Right cardiac atrium (tissue), 5 donors: Measurements from ENCODE around the gene CPVL. TPM values are rescaled to one million over a fixed set of nuclear protein-coding genes. Genes with fewer than 3 reads are reported as not detected.

Experiments used
- ATAC-seq, 2 donors: fragments of 200-7000 bp; cut with Tn5 transposase; one replicate each; pipeline versions ENCODE4 v1.8.0 to v1.9.1; 2020; ENCODE audit warnings: moderate library complexity in 2 of 2, mild to moderate bottlenecking in 1 of 2
- DNase-seq, 3 donors: peaks; one replicate each; pipeline ENCODE4 v3.0.0-alpha.2; 2020
- H3K27ac ChIP-seq: one replicate; pipeline ENCODE4 v1.5.1; 2013; ENCODE audit warnings: mild to moderate bottlenecking, low read length, control low read depth, moderate library complexity
- H3K27me3 ChIP-seq: one replicate; pipeline ENCODE4 v1.6.1; 2013; ENCODE audit not compliant: control insufficient read depth, insufficient read depth
- H3K4me1 ChIP-seq: one replicate; pipeline ENCODE4 v1.6.1; 2013; ENCODE audit warnings: low read length; ENCODE audit not compliant: control insufficient read depth, insufficient read depth
- H3K4me3 ChIP-seq: one replicate; pipeline ENCODE4 v1.5.1; 2013; ENCODE audit warnings: low read length, control low read depth
- H3K9me3 ChIP-seq: one replicate; pipeline ENCODE4 v1.6.1; 2013; ENCODE audit warnings: low read length; ENCODE audit not compliant: control insufficient read depth
- WGBS: extraction: QIAGEN DNeasy Blood & Tissue Kit; methylation state at CpG from one replicate; pipeline ENCODE4 v1.1.7; 2013; 5-methylcytosine and 5-hydroxymethylcytosine counted together
- intact Hi-C, 4 donors: fragments of 100-400 bp; cut with DNase I; formaldehyde crosslinking; loops; one replicate each; pipeline versions ENCODE4 v1.11.0 to v1.14.0; 2022 to 2023
- polyA plus RNA-seq: library from polyadenylated mRNA; stranded (reverse); fragments of 200-250 nt; gene quantifications from one replicate; pipeline ENCODE4 v1.2.3, GENCODE V29; 2013
- total RNA-seq, 4 donors: library from RNA; stranded (reverse); fragmentation: NEBNext Ultra II Directional; extraction: Animal tissue kit (Norgen Biotek cat#: 25700); gene quantifications; one replicate each; pipeline ENCODE4 v1.2.1, GENCODE V29; 2021
- donor health status: healthy with polysubstance abuse.
- donor health status: DM: no; HTN: yes; CAD: no.
- donor health status: DM: no; HTN: no; CAD: no.
- donor health status: DM: no; HTN: yes; CAD: no; lungs with severe emphysema.
- donor health status: DM: yes; HTN: yes; CAD: no.

Gene CPVL
- total and polyA plus RNA-seq, 5 donors: 3.2 to 14.4 (median 10.4) TPM

GRCh38 chr7:29071203-29071874 lies 75.0 kb downstream of the CPVL start:
- Histone ChIP-seq H3K27ac (no peak overlapping the region), H3K27me3 (no peaks in the 10 kb centered on the region), H3K4me1 (no peaks in the 10 kb centered on the region), H3K4me3 (no peak overlapping the region), H3K9me3 (no peaks in the 10 kb centered on the region)
- WGBS: 65% methylated on average over 5 of the region's 5 CpGs
- ATAC-seq: no peak
- no peak for DNase-seq
- intact Hi-C loops: no loop called here

DNA sequence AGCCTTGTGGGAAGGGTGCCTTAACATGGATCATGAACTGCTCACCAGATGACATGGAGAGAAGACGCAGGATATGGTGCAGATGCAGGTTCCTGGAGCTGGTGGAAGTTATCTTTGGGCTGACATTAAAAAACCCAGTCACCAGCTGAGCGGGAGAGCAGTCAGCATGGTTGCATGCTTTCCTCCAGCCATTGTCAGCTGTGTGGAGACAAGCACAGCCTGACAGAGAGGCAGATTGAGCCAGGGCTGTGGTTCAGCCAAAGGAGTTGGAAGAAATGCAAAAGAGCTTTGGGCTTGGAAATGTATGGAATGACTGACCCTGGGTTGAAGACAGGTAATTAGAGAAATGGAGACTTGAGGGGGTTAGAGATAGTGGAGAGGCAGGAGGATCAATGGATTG lies 79.7 kb downstream of the CPVL start:
- WGBS: 84% methylated on average over 2 of the region's 2 CpGs
- H3K27me3 ChIP-seq: no peaks in the 10 kb centered on the region
- H3K27ac ChIP-seq: no peak overlapping the region
- no peaks in the 10 kb centered on the region for H3K9me3 ChIP-seq
- no peaks in the 10 kb centered on the region for H3K4me1 ChIP-seq
- no peak for ATAC-seq
- DNase-seq: no peak
- intact Hi-C loops: no loop called here
- H3K4me3 ChIP-seq: no peak overlapping the region

GRCh38 chr7:29065181-29065857 lies 81.0 kb downstream of the CPVL start:
- Histone ChIP-seq H3K27ac (no peak overlapping the region), H3K4me1 (no peaks in the 10 kb centered on the region), H3K4me3 (no peak overlapping the region), H3K27me3 (no peaks in the 10 kb centered on the region), H3K9me3 (no peaks in the 10 kb centered on the region)
- no peak for DNase-seq
- no peak for ATAC-seq
- intact Hi-C loops: no loop called here
- WGBS: 81% methylated on average over 5 of the region's 5 CpGs

DNA sequence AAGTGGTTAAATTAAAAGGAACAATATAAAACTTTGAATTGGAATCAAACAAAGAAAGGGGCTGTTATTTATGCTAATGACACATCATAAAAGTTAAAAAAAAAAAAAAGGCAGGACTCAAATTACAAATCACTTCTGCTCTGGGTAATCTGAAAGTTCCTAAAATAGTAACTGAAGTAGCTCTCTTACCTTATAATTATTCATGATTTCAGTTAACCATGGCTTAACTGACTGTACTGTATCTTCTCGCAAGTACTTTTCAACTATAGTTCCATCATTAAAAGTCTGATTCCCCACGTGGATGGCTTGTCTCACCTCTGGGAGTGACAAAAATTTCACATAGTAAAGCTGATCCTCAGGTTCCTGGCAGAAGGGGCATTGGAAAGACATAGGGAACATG lies 82.5 kb downstream of the CPVL start:
- Histone ChIP-seq H3K4me1 (no peaks in the 10 kb centered on the region), H3K4me3 (no peak overlapping the region), H3K9me3 (no peaks in the 10 kb centered on the region), H3K27ac (no peak overlapping the region), H3K27me3 (no peaks in the 10 kb centered on the region)
- WGBS: 86% methylated on average over 2 of the region's 2 CpGs
- DNase-seq (no peak), ATAC-seq (no peak)
- intact Hi-C loops: no loop called here

- H3K4me3 ChIP-seq: no peak overlapping the region
- no peaks in the 10 kb centered on the region for H3K27me3 ChIP-seq
- H3K4me1 ChIP-seq: no peaks in the 10 kb centered on the region
- ATAC-seq: no peak
- no peak for DNase-seq
- intact Hi-C loops: no loop called here
- no peak overlapping the region for H3K27ac ChIP-seq
- H3K9me3 ChIP-seq: no peaks in the 10 kb centered on the region
- WGBS: 64% methylated on average over 3 of the region's 3 CpGs
These were observed 83.1 kb downstream of the CPVL start for GRCh38 chr7:29063236-29063635.

- Histone ChIP-seq H3K4me1 (no peaks in the 10 kb centered on the region), H3K27me3 (no peaks in the 10 kb centered on the region), H3K4me3 (no peak overlapping the region), H3K27ac (no peak overlapping the region), H3K9me3 (no peaks in the 10 kb centered on the region)
- intact Hi-C loops: no loop called here
- ATAC-seq: no peak
- no peak for DNase-seq
These were observed 93.0 kb downstream of the CPVL start for GRCh38 chr7:29053105-29053872.

DNA sequence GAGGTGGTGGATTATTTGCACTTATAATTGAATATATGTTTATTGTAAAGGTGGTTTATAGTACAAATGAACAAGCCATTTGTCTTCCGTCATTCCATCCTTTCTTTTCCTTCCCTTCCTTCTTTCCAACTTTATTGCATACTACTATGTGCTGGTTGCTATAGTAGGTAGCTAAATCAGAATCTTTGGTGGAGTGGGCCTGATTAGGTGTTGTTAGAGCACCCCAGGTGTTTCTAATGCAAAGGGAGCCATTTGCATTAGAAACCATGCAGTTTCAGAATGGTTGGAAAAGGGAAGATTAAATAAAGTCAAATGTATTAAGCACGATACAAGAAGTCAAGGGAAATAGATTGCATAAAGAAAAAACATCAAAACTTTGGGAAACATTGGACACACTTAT lies 99.4 kb downstream of the CPVL start:
- WGBS: 98% methylated on average over 2 of the region's 2 CpGs

GRCh38 chr7:29045258-29046086 lies 100.9 kb downstream of the CPVL start:
- no peaks in the 10 kb centered on the region for H3K27me3 ChIP-seq
- WGBS: 68% methylated on average over 4 of the region's 4 CpGs
- H3K27ac ChIP-seq: no peak overlapping the region
- intact Hi-C loops: no loop called here
- ATAC-seq: no peak
- no peak for DNase-seq
- H3K4me3 ChIP-seq: no peak overlapping the region
- H3K9me3 ChIP-seq: no peaks in the 10 kb centered on the region
- H3K4me1 ChIP-seq: peaks cover 5% of the 10 kb centered on the region

More for the DNA sequence above, 99.4 kb downstream of the CPVL start:
- intact Hi-C loops: no loop called here
- ATAC-seq (no peak), DNase-seq (no peak)
- H3K4me3 ChIP-seq: no peak overlapping the region
- H3K9me3 ChIP-seq: no peaks in the 10 kb centered on the region
- H3K27ac ChIP-seq: no peak overlapping the region
- H3K27me3 ChIP-seq: no peaks in the 10 kb centered on the region
- peaks cover 4% of the 10 kb centered on the region for H3K4me1 ChIP-seq

DNA sequence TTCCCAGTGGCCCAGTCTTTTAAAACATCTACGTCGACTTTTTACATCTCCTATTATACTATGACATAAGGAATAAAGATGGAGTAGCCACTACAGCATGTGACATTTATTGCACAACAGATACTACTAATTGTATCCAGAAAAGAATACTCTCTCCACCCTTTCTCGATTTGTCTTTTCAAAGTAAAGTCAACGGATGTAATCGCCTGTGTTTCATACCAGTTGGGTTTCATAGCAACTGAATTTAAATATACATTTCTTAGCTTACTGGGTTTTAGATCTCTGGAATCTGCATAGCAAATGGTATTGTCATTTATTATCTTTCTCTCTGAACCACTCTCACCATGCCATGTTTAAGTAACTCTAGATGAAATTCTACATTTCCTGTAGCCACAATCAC lies 101.8 kb downstream of the CPVL start:
- H3K9me3 ChIP-seq: no peaks in the 10 kb centered on the region
- ATAC-seq: no peak
- 92% methylated on average over 5 of the region's 5 CpGs for WGBS
- intact Hi-C loops: no loop called here
- peaks cover 5% of the 10 kb centered on the region for H3K4me1 ChIP-seq
- H3K27ac ChIP-seq: no peak overlapping the region
- H3K4me3 ChIP-seq: no peak overlapping the region
- no peaks in the 10 kb centered on the region for H3K27me3 ChIP-seq
- DNase-seq: no peak

DNA sequence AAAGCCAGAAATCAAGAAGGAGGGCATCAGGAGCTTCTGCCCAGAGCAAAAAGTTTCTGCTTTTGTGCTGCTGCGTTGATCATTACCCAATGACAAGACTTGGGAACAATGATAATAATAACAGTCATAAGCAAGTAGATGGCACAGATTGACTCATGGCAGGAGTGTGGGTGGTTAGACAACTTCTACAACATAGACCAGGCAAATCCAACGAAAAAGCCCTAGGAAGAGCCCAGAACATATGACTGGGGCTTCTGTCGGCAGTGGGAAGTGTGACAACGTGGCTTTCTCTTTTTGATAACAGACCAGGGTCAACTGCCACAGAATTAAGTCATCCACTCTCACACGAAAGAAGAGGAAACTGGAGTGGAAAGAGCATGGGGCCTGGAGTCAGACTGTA lies 102.8 kb downstream of the CPVL start:
- intact Hi-C loops: no loop called here

DNA sequence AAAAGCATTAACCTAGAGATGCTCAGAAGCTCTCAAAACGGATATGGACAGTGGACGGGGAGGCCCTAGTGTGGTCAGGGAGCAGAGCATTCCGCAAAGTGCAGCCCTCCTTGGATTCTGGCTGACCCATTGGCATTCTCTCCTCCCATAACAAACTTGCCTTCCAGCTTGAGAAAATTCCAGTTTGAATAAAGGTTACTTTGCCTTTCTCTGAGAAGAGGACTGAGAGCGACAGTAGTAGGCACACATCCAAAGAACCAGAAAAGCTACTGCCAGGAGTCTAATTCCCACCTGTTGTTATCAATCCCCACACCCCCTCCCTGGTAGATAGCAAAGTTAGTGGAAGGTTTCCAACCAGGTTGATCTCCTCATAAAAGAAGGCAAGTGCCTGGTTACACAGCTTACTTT lies 103.5 kb downstream of the CPVL start:
- no peaks in the 10 kb centered on the region for H3K27me3 ChIP-seq
- DNase-seq (no peak), ATAC-seq (no peak)
- no peak overlapping the region for H3K4me3 ChIP-seq
- intact Hi-C loops: no loop called here
- 58% methylated on average over 4 of the region's 4 CpGs for WGBS
- H3K9me3 ChIP-seq: no peaks in the 10 kb centered on the region
- peaks cover 5% of the 10 kb centered on the region for H3K4me1 ChIP-seq
- no peak overlapping the region for H3K27ac ChIP-seq

More for the DNA sequence above, 102.8 kb downstream of the CPVL start:
- ATAC-seq (no peak), DNase-seq (no peak)
- Histone ChIP-seq H3K9me3 (no peaks in the 10 kb centered on the region), H3K27ac (no peak overlapping the region), H3K4me1 (peaks cover 5% of the 10 kb centered on the region), H3K4me3 (no peak overlapping the region), H3K27me3 (no peaks in the 10 kb centered on the region)
- WGBS: 56% methylated on average over 5 of the region's 5 CpGs
